GM18868 (cell line): ENCODE data around the gene AARSD1.
"Not testable (repeated sequence)": the region's sequence is repeated elsewhere in the genome, so short reads cannot be mapped to it uniquely, and the experiment has no call there.

Source experiments
- ATAC-seq: cut with Tn5 transposase; IDR thresholded peaks from one replicate; pipeline ENCODE4 v1.9.1; 2021; ENCODE audit warnings: mild to moderate bottlenecking, moderate library complexity; ENCODE audit not compliant: unreplicated experiment

The AARSD1 gene

GRCh38 chr17:42982266-42982665 is 18.0 kb upstream of the AARSD1 start:
- ATAC-seq: no peak

GRCh38 chr17:42980766-42981397 is 16.6 kb upstream of the AARSD1 start:
- peak; percentile 41 for ATAC-seq

GRCh38 chr17:42980274-42980765 is 16.1 kb upstream of the AARSD1 start, which contains the start of gene RUNDC1:
Gene RUNDC1, plus strand, starts transcription at chr17:42980565. Its CDS starts 12 bp downstream, at chr17:42980577.
- peak; percentile 65 for ATAC-seq

GRCh38 chr17:42979511-42980273 is 15.4 kb upstream of the AARSD1 start, which contains the start of gene PTGES3L:
Gene PTGES3L, minus strand, starts transcription at chr17:42980080. Its CDS starts 27 bp downstream, at chr17:42980053.
- ATAC-seq: no peak

- not testable (repeated sequence) for ATAC-seq
Measured at GRCh38 chr17:42975701-42976100, 11.4 kb upstream of the AARSD1 start.

GRCh38 chr17:42975265-42975664 is 11.0 kb upstream of the AARSD1 start:
- no peak for ATAC-seq

GRCh38 chr17:42973323-42973722 is 9.1 kb upstream of the AARSD1 start:
- not testable (repeated sequence) for ATAC-seq

- ATAC-seq: no peak
Measured at GRCh38 chr17:42971589-42971988, 7.3 kb upstream of the AARSD1 start.

GRCh38 chr17:42969001-42969581 is 4.8 kb upstream of the AARSD1 start:
- no peak for ATAC-seq

GRCh38 chr17:42967925-42968324 is 3.7 kb upstream of the AARSD1 start:
- no peak for ATAC-seq

- ATAC-seq: no peak
Measured at GRCh38 chr17:42953669-42954068, 10.6 kb downstream of the AARSD1 start.

- no peak for ATAC-seq
Measured at GRCh38 chr17:42950044-42950783, 14.0 kb downstream of the AARSD1 start.

- ATAC-seq: no peak
Measured at GRCh38 chr17:42946812-42947211, 17.4 kb downstream of the AARSD1 start.

GRCh38 chr17:42944211-42944610 is 20.0 kb downstream of the AARSD1 start:
- ATAC-seq: no peak

GRCh38 chr17:42937712-42938596 is 26.3 kb downstream of the AARSD1 start:
- no peak for ATAC-seq

GRCh38 chr17:42929497-42929844 is 34.8 kb downstream of the AARSD1 start:
- no peak for ATAC-seq

- peak; percentile 68 for ATAC-seq
Measured at GRCh38 chr17:42928714-42929496, 35.3 kb downstream of the AARSD1 start.

GRCh38 chr17:42924891-42925290 is 39.4 kb downstream of the AARSD1 start:
- no peak for ATAC-seq

- ATAC-seq: not testable (repeated sequence)
Measured at GRCh38 chr17:42923472-42923871, 40.8 kb downstream of the AARSD1 start.
